Psoas muscle (tissue), 8 donors: ENCODE results near the gene EXOSC5. TPM values are rescaled to one million over a fixed set of nuclear protein-coding genes. Genes with fewer than 3 reads are reported as not detected.
A peak's percentile ranks its signal among the peaks of the same experiment; 100 is the strongest.

Experiments used
- ATAC-seq, 4 donors: fragments of 200-7000 bp; cut with Tn5 transposase; one replicate each; pipeline ENCODE4 v1.9.1; 2020; ENCODE audit warnings: moderate library complexity in 3 of 4, mild to moderate bottlenecking in 2 of 4
- DNase-seq, 2 donors: peaks; one replicate each; pipeline ENCODE4 v3.0.0-alpha.2; 2020
- H3K27ac ChIP-seq: fragments of 200-600 bp; one replicate; pipeline ENCODE4 v1.8.0; 2022
- H3K27me3 ChIP-seq, 3 donors: fragments of 200-600 bp in 1 of 3; one replicate each; pipeline versions ENCODE4 v1.6.1 to v1.8.0; 2013 to 2022; ENCODE audit warnings: low read length in 2 of 3, mild to moderate bottlenecking in 2 of 3, moderate library complexity in 1 of 3; ENCODE audit not compliant: insufficient read depth in 3 of 3
- H3K36me3 ChIP-seq, 2 donors: fragments of 200-600 bp in 1 of 2; one replicate each; pipeline versions ENCODE4 v1.6.1 to v1.8.0; 2013 to 2022; ENCODE audit warnings: low read depth in 1 of 2, mild to moderate bottlenecking in 1 of 2, moderate library complexity in 1 of 2; ENCODE audit not compliant: insufficient read depth in 1 of 2
- H3K4me1 ChIP-seq: fragments of 200-600 bp; one replicate; pipeline ENCODE4 v1.8.0; 2022
- H3K4me3 ChIP-seq: fragments of 200-600 bp; one replicate; pipeline ENCODE4 v1.8.0; 2022; ENCODE audit warnings: mild to moderate bottlenecking
- H3K9me3 ChIP-seq: fragments of 200-600 bp; one replicate; pipeline ENCODE4 v1.8.0; 2022
- WGBS, 3 donors: extraction: QIAGEN DNeasy Blood & Tissue Kit; methylation state at CpG; one replicate each; pipeline versions ENCODE4 v1.1.6 to v1.1.7; 2013; 5-methylcytosine and 5-hydroxymethylcytosine counted together
- intact Hi-C, 2 donors: fragments of 100-400 bp; cut with DNase I; formaldehyde crosslinking; loops; one replicate each; pipeline versions ENCODE4 v1.11.0 to v1.14.2; 2022
- long read RNA-seq, 2 donors: library from polyadenylated mRNA; unstranded; transcript quantifications; one replicate each; pipeline ENCODE4 v2.0.0, GENCODE V29; 2021
- polyA plus RNA-seq, 3 donors: library from polyadenylated mRNA; stranded (reverse); fragments of 200-250 nt; gene quantifications; one replicate each; pipeline ENCODE4 v1.2.3, GENCODE V29; 2013
- total RNA-seq, 4 donors: library from RNA; stranded (reverse); fragmentation: NEBNext Ultra II Directional in 2 of 4; extraction: Animal tissue kit (Norgen Biotek cat#: 25700) in 2 of 4; gene quantifications; one replicate each; pipeline versions ENCODE4 v1.2.1 to v1.2.4, GENCODE V29; 2021 to 2023
- TF ChIP-seq, protein P1 (sequence below): fragments of 200-600 bp; IDR thresholded peaks from one replicate; pipeline ENCODE4 v1.8.0; 2022; ENCODE audit warnings: antibody characterized with exemption
- donor health status: healthy with polysubstance abuse.
- donor health status: DM: no; HTN: no; CAD: no; lungs with moderate emphysema.
- donor health status: Bipolar disorder and iron deficiency.
- donor health status: healthy.
- donor health status: DM: yes; HTN: yes; CAD: no.
- donor health status: DM: no; HTN: no; CAD: no.
- donor health status: DM: no; HTN: no; CAD: no.
- donor health status: DM: yes; HTN: yes; CAD: no.

EXOSC5 gene
- total RNA-seq (10 to 100 TPM; 25.4 to 42.3 (median 41.2) TPM), polyA plus RNA-seq (10 to 100 TPM; 34.9 to 78.8 (median 59.0) TPM)
- long read RNA-seq, donor 1, transcript EXOSC5-201 (6 exons, 1,118 nt): major isoform, 19 of 21 reads
- long read RNA-seq, donor 1, partial matches to known transcripts: 2 of 21 reads
- long read RNA-seq, donor 1, other reads (novel, unspliced or antisense): 0 of 21 reads
- long read RNA-seq, donor 2, transcript EXOSC5-201 (6 exons, 1,118 nt): major isoform, 21 of 22 reads
- long read RNA-seq, donor 2, partial matches to known transcripts: 1 of 22 reads
- long read RNA-seq, donor 2, other reads (novel, unspliced or antisense): 0 of 22 reads

GRCh38 chr19:41397086-41398049 lies at the start of gene EXOSC5, which contains the start of gene BCKDHA:
Gene EXOSC5, minus strand, starts transcription at chr19:41397359. Its CDS starts 31 bp downstream, at chr19:41397328.
Gene BCKDHA, plus strand, starts transcription at chr19:41397818. Its CDS starts 10 bp downstream, at chr19:41397828.
- TF ChIP-seq, protein P1, sequence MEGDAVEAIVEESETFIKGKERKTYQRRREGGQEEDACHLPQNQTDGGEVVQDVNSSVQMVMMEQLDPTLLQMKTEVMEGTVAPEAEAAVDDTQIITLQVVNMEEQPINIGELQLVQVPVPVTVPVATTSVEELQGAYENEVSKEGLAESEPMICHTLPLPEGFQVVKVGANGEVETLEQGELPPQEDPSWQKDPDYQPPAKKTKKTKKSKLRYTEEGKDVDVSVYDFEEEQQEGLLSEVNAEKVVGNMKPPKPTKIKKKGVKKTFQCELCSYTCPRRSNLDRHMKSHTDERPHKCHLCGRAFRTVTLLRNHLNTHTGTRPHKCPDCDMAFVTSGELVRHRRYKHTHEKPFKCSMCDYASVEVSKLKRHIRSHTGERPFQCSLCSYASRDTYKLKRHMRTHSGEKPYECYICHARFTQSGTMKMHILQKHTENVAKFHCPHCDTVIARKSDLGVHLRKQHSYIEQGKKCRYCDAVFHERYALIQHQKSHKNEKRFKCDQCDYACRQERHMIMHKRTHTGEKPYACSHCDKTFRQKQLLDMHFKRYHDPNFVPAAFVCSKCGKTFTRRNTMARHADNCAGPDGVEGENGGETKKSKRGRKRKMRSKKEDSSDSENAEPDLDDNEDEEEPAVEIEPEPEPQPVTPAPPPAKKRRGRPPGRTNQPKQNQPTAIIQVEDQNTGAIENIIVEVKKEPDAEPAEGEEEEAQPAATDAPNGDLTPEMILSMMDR: no peak
- intact Hi-C loops: loop anchor here in 1 of 2 donors (5.0 kb wide), 1 partner anchor 40 kb away; the partner anchor contains the start of gene DMAC2
- no peaks in the 10 kb centered on the region for H3K9me3 ChIP-seq
- peak; percentile 100 for DNase-seq
- peak within 1 kb of the TSS; percentile 89 for H3K4me3 ChIP-seq
- H3K36me3 ChIP-seq: peaks cover 0 to 6% of the 10 kb centered on the region in 2 donors
- WGBS, 3 donors: 0 to 1% (median 0%) methylated on average over 50 of the region's 50 CpGs
- peak within 1 kb of the TSS; percentile 93 for H3K27ac ChIP-seq
- H3K27me3 ChIP-seq: no peaks in the 10 kb centered on the region
- peak; percentile 97 to 99 (median 98) for ATAC-seq
- peaks cover 12% of the 10 kb centered on the region for H3K4me1 ChIP-seq

GRCh38 chr19:41445575-41445974 lies 48.4 kb upstream of the EXOSC5 start:
- TF ChIP-seq, protein P1: no peak
- Histone ChIP-seq H3K9me3 (no peaks in the 10 kb centered on the region), H3K4me1 (peaks cover 5% of the 10 kb centered on the region), H3K36me3 (no peaks in the 10 kb centered on the region), H3K4me3 (no peak overlapping the region), H3K27ac (no peak overlapping the region), H3K27me3 (peaks cover 0 to 4% (median 3%) of the 10 kb centered on the region in 3 donors)
- intact Hi-C loops: loop anchor here in 1 of 2 donors (5.0 kb wide), 2 partner anchors 92 to 302 kb away; no protein-coding TSS in a partner anchor
- 52 to 57% (median 55%) methylated on average over 5 of the region's 5 CpGs for WGBS, 3 donors
- no peak for DNase-seq
- no peak for ATAC-seq

- DNase-seq: no peak
- ATAC-seq: no peak
Observed at GRCh38 chr19:41443813-41444455, 46.8 kb upstream of the EXOSC5 start.

More at GRCh38 chr19:41443813-41444455, 46.8 kb upstream of the EXOSC5 start:
- 37 to 53% (median 41%) methylated on average over 6 of the region's 6 CpGs for WGBS, 3 donors
- no peak overlapping the region for H3K4me3 ChIP-seq
- H3K4me1 ChIP-seq: peaks cover 8% of the 10 kb centered on the region
- H3K27me3 ChIP-seq: peaks cover 0 to 4% (median 3%) of the 10 kb centered on the region in 3 donors
- H3K9me3 ChIP-seq: no peaks in the 10 kb centered on the region
- no peak overlapping the region for H3K27ac ChIP-seq
- TF ChIP-seq, protein P1: no peak
- H3K36me3 ChIP-seq: no peaks in the 10 kb centered on the region
- intact Hi-C loops: no loop called here
